Measurements from ENCODE around the gene TTI1.

DNA sequence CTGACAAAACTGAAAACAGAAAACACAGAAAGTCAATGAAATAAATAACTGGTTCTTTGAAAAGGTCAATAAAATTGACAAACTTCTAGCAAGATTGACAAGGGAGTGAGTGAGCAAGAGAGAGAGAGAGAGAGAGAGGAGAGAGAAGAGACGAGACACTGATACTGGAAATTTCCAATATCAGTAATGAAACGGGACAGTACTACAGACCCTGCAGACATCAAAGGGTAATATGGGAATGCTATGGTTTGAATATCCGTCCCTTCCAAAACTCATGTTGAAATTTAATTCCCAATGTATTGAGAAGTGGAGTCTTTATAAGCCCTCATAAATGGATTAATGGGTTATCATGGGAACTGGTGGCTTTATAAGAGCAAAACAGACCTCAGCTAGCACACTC is 3.8 kb downstream of the TTI1 start:
- TF ChIP-seq, protein P1, sequence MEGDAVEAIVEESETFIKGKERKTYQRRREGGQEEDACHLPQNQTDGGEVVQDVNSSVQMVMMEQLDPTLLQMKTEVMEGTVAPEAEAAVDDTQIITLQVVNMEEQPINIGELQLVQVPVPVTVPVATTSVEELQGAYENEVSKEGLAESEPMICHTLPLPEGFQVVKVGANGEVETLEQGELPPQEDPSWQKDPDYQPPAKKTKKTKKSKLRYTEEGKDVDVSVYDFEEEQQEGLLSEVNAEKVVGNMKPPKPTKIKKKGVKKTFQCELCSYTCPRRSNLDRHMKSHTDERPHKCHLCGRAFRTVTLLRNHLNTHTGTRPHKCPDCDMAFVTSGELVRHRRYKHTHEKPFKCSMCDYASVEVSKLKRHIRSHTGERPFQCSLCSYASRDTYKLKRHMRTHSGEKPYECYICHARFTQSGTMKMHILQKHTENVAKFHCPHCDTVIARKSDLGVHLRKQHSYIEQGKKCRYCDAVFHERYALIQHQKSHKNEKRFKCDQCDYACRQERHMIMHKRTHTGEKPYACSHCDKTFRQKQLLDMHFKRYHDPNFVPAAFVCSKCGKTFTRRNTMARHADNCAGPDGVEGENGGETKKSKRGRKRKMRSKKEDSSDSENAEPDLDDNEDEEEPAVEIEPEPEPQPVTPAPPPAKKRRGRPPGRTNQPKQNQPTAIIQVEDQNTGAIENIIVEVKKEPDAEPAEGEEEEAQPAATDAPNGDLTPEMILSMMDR (IDR thresholded peaks at IDR 0.05; ENCODE audit: insufficient read depth, low read depth, low read length), result no peak
- no peak for TF ChIP-seq EZH2 (IDR thresholded peaks at IDR 0.05; ENCODE audit: insufficient read depth, low read length)
